Chondrocyte (in vitro differentiated cells): ENCODE data around the gene TALDO1. TPM values are rescaled to one million over a fixed set of nuclear protein-coding genes. Genes with fewer than 3 reads are reported as not detected.

Experiments used
- DNase-seq: peaks from one replicate; pipeline ENCODE4 v3.0.0; 2021; ENCODE audit warnings: mixed read lengths, low spot score
- H3K27ac Mint-ChIP-seq: one replicate; pipeline ENCODE4 v1.8.0; 2021; ENCODE audit warnings: mild to moderate bottlenecking, moderate library complexity, mixed read lengths; ENCODE audit not compliant: unreplicated experiment
- H3K27me3 Mint-ChIP-seq: 2 replicates; pipeline ENCODE4 v1.8.0; 2021; ENCODE audit warnings: low read depth, mixed read lengths
- H3K36me3 Mint-ChIP-seq: 2 replicates; pipeline ENCODE4 v1.8.0; 2021; ENCODE audit warnings: low read depth, mixed read lengths
- H3K4me1 Mint-ChIP-seq: 2 replicates; pipeline ENCODE4 v1.8.0; 2021; ENCODE audit warnings: low read depth, mild to moderate bottlenecking, mixed read lengths
- H3K4me3 Mint-ChIP-seq: one replicate; pipeline ENCODE4 v1.8.0; 2021; ENCODE audit warnings: mild to moderate bottlenecking, moderate library complexity, mixed read lengths; ENCODE audit not compliant: unreplicated experiment
- H3K9me3 Mint-ChIP-seq: 2 replicates; pipeline ENCODE4 v1.8.0; 2021; ENCODE audit warnings: low read depth, mixed read lengths
- total RNA-seq: library from RNA; stranded (reverse); gene quantifications from 3 replicates; pipeline ENCODE4 v1.2.1, GENCODE V29; 2021
- TF ChIP-seq, protein P1 (sequence below): fragments of 200-600 bp; sonication (generic); IDR thresholded peaks from 2 replicates; pipeline ENCODE4 v1.5.0; 2021; ENCODE audit warnings: antibody characterized with exemption, mild to moderate bottlenecking, moderate library complexity

TALDO1 gene
- total RNA-seq, 1 donor from 2014 or later: 151 TPM

DNA sequence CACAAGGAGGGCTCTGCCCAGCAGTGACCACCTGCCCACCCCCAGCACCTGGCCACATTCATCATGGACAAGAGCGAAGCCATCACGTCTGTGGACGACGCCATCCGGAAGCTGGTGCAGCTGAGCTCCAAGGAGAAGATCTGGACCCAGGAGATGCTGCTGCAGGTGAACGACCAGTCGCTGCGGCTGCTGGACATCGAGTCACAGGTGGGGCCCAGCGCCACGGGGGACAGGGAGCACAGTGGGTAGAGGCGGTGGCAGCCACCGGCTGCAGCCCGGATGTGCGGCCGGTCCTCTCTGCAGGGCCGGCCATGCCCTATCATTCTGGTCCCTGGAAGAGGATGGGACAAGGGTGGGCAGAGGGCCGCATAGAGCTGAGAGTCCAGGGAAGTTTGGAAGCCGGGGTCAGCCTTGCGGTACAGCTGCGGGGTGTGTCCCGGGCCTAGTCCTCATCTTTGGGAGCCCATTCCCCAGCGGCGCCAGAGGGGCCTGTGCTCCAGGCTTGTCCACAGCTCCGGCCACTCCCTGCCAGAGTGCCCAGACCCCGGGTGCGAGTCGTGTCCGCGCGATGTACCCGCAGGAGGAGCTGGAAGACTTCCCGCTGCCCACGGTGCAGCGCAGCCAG, 27.1 kb upstream of the TALDO1 start:
- Mint-ChIP-seq H3K9me3 (peaks cover 2% of the 10 kb centered on the region), H3K36me3 (peaks cover 7% of the 10 kb centered on the region), H3K27me3 (no peaks in the 10 kb centered on the region), H3K4me3 (no peak overlapping the region), H3K27ac (no peak overlapping the region), H3K4me1 (peaks cover 8% of the 10 kb centered on the region)
- no peak for DNase-seq
- TF ChIP-seq, protein P1, sequence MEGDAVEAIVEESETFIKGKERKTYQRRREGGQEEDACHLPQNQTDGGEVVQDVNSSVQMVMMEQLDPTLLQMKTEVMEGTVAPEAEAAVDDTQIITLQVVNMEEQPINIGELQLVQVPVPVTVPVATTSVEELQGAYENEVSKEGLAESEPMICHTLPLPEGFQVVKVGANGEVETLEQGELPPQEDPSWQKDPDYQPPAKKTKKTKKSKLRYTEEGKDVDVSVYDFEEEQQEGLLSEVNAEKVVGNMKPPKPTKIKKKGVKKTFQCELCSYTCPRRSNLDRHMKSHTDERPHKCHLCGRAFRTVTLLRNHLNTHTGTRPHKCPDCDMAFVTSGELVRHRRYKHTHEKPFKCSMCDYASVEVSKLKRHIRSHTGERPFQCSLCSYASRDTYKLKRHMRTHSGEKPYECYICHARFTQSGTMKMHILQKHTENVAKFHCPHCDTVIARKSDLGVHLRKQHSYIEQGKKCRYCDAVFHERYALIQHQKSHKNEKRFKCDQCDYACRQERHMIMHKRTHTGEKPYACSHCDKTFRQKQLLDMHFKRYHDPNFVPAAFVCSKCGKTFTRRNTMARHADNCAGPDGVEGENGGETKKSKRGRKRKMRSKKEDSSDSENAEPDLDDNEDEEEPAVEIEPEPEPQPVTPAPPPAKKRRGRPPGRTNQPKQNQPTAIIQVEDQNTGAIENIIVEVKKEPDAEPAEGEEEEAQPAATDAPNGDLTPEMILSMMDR: no peak

DNA sequence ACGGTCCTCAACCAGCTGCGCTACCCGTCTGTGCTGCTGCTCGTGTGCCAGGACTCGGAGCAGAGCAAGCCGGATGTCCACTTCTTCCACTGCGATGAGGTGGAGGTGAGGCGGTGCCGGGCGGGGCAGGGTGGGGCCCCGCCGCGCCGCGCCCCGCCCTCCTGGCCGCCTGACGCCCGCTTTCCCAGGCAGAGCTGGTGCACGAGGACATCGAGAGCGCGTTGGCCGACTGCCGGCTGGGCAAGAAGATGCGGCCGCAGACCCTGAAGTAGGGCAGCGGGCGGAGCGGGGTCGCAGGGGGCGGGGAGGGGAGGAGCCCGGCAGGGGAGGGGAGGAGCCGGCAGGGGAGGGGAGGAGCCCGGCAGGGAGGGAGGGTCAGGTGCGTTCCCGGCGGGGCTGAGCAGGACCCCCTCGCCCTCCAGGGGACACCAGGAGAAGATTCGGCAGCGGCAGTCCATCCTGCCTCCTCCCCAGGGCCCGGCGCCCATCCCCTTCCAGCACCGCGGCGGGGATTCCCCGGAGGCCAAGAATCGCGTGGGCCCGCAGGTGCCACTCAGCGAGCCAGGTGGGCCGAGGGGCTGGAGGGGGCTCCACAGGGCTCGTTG, 26.5 kb upstream of the TALDO1 start:
- H3K9me3 Mint-ChIP-seq: no peaks in the 10 kb centered on the region
- DNase-seq: no peak
- peaks cover 7% of the 10 kb centered on the region for H3K36me3 Mint-ChIP-seq
- no peak overlapping the region for H3K27ac Mint-ChIP-seq
- H3K4me3 Mint-ChIP-seq: no peak overlapping the region
- no peaks in the 10 kb centered on the region for H3K27me3 Mint-ChIP-seq
- TF ChIP-seq, protein P1: no peak
- H3K4me1 Mint-ChIP-seq: peaks cover 8% of the 10 kb centered on the region

DNA sequence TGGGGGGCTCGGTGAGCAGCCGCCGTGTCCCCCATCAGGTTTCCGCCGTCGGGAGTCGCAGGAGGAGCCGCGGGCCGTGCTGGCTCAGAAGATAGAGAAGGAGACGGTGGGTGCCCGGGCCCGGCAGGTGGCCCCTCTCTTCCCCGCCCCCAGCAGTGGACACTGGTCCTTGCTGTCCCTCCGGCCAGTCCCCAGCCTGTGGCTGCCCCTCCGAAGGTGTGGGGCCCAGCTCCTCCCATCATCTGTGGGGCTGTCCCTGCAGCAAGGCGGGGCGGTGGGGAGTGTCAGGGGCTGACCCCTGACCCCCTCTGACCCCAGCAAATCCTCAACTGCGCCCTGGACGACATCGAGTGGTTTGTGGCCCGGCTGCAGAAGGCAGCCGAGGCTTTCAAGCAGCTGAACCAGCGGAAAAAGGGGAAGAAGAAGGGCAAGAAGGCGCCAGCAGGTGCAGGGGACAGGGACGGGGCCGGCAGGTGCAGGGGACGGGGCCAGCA, 26.0 kb upstream of the TALDO1 start:
- Mint-ChIP-seq H3K9me3 (no peaks in the 10 kb centered on the region), H3K27ac (no peak overlapping the region), H3K27me3 (no peaks in the 10 kb centered on the region), H3K4me1 (peaks cover 8% of the 10 kb centered on the region), H3K36me3 (peaks cover 7% of the 10 kb centered on the region), H3K4me3 (no peak overlapping the region)
- TF ChIP-seq, protein P1: no peak
- no peak for DNase-seq

DNA sequence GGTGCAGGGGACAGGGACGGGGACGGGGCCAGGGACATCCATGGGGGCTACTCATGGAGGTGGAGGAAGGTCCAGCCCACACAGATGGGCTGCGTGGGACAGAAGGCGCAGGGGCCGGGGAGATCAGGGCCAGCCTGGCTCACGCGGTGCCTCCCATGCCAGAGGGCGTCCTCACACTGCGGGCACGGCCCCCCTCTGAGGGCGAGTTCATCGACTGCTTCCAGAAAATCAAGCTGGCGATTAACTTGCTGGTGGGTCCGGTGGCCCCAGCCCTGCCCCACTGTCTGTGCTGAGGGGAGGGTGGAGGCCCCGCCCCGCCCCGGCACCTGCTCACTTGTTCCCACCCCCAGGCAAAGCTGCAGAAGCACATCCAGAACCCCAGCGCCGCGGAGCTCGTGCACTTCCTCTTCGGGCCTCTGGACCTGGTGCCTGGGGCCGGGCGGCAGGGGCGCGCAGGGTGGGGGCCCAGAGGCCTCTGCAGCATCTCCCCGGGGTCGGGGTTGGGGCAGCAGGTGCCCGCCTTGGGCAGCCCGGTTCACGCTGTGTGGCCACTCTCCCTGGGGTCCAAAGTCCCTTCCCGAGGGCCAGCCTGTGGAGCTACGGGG, 25.4 kb upstream of the TALDO1 start:
- TF ChIP-seq, protein P1: no peak
- H3K36me3 Mint-ChIP-seq: peaks cover 7% of the 10 kb centered on the region
- no peak for DNase-seq
- H3K4me3 Mint-ChIP-seq: no peak overlapping the region
- no peaks in the 10 kb centered on the region for H3K9me3 Mint-ChIP-seq
- no peak overlapping the region for H3K27ac Mint-ChIP-seq
- no peaks in the 10 kb centered on the region for H3K27me3 Mint-ChIP-seq
- H3K4me1 Mint-ChIP-seq: peaks cover 11% of the 10 kb centered on the region

DNA sequence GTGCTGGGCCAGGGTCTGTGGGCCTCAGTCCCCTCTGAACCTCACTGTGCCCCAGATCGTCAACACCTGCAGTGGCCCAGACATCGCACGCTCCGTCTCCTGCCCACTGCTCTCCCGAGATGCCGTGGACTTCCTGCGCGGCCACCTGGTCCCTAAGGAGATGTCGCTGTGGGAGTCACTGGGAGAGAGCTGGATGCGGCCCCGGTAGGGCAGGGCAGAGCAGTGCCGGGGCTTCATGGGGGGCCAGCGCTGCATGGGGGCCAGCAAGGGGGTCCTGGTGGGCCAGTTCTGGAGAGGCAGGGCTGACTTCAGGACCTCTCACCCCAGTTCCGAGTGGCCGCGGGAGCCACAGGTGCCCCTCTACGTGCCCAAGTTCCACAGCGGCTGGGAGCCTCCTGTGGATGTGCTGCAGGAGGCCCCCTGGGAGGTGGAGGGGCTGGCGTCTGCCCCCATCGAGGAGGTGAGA, 24.9 kb upstream of the TALDO1 start:
- H3K4me1 Mint-ChIP-seq: peaks cover 12% of the 10 kb centered on the region
- no peaks in the 10 kb centered on the region for H3K27me3 Mint-ChIP-seq
- H3K27ac Mint-ChIP-seq: no peak overlapping the region
- peaks cover 7% of the 10 kb centered on the region for H3K36me3 Mint-ChIP-seq
- TF ChIP-seq, protein P1: no peak
- DNase-seq: no peak
- no peaks in the 10 kb centered on the region for H3K9me3 Mint-ChIP-seq
- H3K4me3 Mint-ChIP-seq: no peak overlapping the region
